Type B pancreatic cell (in vitro differentiated cells): ENCODE measurements around the gene OR4C45. TPM values are rescaled to one million over a fixed set of nuclear protein-coding genes. Genes with fewer than 3 reads are reported as not detected.
"Not testable (repeated sequence)": the region's sequence is repeated elsewhere in the genome, so short reads cannot be mapped to it uniquely, and the experiment has no call there.

Source experiments
- DNase-seq: peaks from one replicate; pipeline ENCODE4 v3.0.0; 2021; ENCODE audit warnings: mixed read lengths; ENCODE audit not compliant: unreplicated experiment; ENCODE audit errors: extremely low spot score
- H3K27ac Mint-ChIP-seq: 2 replicates; pipeline ENCODE4 v1.8.0; 2021; ENCODE audit warnings: mild to moderate bottlenecking, mixed read lengths
- H3K27me3 Mint-ChIP-seq: 2 replicates; pipeline ENCODE4 v1.8.0; 2021; ENCODE audit warnings: mixed read lengths
- H3K36me3 Mint-ChIP-seq: 2 replicates; pipeline ENCODE4 v1.8.0; 2021; ENCODE audit warnings: mixed read lengths
- H3K4me1 Mint-ChIP-seq: one replicate; pipeline ENCODE4 v1.8.0; 2021; ENCODE audit warnings: mixed read lengths; ENCODE audit not compliant: unreplicated experiment
- H3K4me3 Mint-ChIP-seq: 2 replicates; pipeline ENCODE4 v1.8.0; 2021; ENCODE audit warnings: mild to moderate bottlenecking, mixed read lengths
- H3K9me3 Mint-ChIP-seq: 2 replicates; pipeline ENCODE4 v1.8.0; 2021; ENCODE audit warnings: mixed read lengths
- CTCF ChIP-seq: fragments of 200-600 bp; sonication (generic); conservative IDR thresholded peaks from 2 replicates; pipeline ENCODE4 v1.5.0; 2021; ENCODE audit warnings: antibody characterized with exemption, mild to moderate bottlenecking
- long read RNA-seq: library from polyadenylated mRNA; unstranded; transcript quantifications from one replicate; pipeline ENCODE4 v2.0.0, GENCODE V29; 2020
- total RNA-seq: library from RNA; stranded (reverse); gene quantifications from 2 replicates; pipeline ENCODE4 v1.2.1, GENCODE V29; 2021; ENCODE audit warnings: low replicate concordance

Gene OR4C45
- not detected in 2 replicates for total RNA-seq
- long read RNA-seq = 0 reads

GRCh38 chr11:50032574-50032973 lies at the start of gene OR4C45:
Gene OR4C45, plus strand, starts transcription at chr11:50032874.
- H3K27ac Mint-ChIP-seq = no peak within 1 kb of the TSS
- H3K4me3 Mint-ChIP-seq = no peak within 1 kb of the TSS
- TF ChIP-seq CTCF = no peak
- no peaks in the 10 kb centered on the region for H3K27me3 Mint-ChIP-seq
- H3K36me3 Mint-ChIP-seq = no peaks in the 10 kb centered on the region
- DNase-seq = no peak
- no peaks in the 10 kb centered on the region for H3K4me1 Mint-ChIP-seq
- H3K9me3 Mint-ChIP-seq = peaks cover 18% of the 10 kb centered on the region

DNA sequence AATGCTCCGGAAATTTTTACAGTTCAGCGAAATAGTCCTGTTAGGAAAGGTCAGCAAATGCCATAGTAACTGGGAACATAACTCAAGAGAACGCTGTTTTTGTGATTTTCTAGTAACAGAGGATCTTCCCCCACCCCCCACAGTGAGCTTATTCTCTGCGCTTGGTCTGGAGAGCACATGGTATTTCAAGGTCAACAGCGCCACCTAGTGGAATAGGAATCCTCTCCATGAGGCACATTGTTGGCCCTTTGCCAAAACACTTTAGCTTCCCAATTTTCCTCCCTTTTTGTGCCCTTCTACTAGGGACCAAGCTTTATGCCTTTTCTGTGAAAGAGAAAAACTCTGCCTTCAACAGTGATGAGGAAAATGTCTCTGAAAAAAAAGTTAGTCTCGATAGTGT lies 37.1 kb upstream of the OR4C45 start:
- peak; percentile 55 for TF ChIP-seq CTCF
- Mint-ChIP-seq H3K36me3 (no peaks in the 10 kb centered on the region), H3K27ac (no peak overlapping the region), H3K27me3 (no peaks in the 10 kb centered on the region), H3K4me3 (no peak overlapping the region), H3K4me1 (no peaks in the 10 kb centered on the region), H3K9me3 (no peaks in the 10 kb centered on the region)
- DNase-seq = no peak

GRCh38 chr11:50030193-50030592 lies 2.5 kb upstream of the OR4C45 start:
- Mint-ChIP-seq H3K27ac (no peak overlapping the region), H3K4me1 (no peaks in the 10 kb centered on the region), H3K36me3 (no peaks in the 10 kb centered on the region), H3K9me3 (peaks cover 18% of the 10 kb centered on the region), H3K4me3 (no peak overlapping the region), H3K27me3 (no peaks in the 10 kb centered on the region)
- no peak for TF ChIP-seq CTCF
- DNase-seq = no peak

DNA sequence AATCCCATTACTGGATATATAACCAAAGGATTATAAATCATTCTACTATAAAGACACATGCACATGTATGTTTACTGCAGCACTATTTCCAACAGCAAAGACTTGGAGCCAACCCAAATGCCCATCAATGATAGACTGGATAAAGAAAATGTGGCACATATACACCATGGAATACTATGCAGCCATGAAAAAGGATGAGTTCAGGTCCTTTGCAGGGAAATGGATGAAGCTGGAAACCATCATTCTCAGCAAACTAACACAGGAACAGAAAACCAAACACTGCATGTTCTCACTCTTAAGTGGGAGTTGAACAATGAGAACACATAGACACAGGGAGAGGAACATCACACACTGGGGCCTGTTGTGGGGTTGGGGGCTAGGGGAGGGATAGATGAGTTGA lies 3.6 kb downstream of the OR4C45 start:
- H3K9me3 Mint-ChIP-seq = peaks cover 10% of the 10 kb centered on the region
- DNase-seq, H3K4me3 Mint-ChIP-seq, H3K27ac Mint-ChIP-seq, H3K4me1 Mint-ChIP-seq, H3K27me3 Mint-ChIP-seq, H3K36me3 Mint-ChIP-seq: not testable (repeated sequence)

- Mint-ChIP-seq H3K4me1 (no peaks in the 10 kb centered on the region), H3K4me3 (no peak overlapping the region), H3K9me3 (peaks cover 10% of the 10 kb centered on the region), H3K27ac (no peak overlapping the region), H3K27me3 (no peaks in the 10 kb centered on the region), H3K36me3 (no peaks in the 10 kb centered on the region)
- no peak for TF ChIP-seq CTCF
- DNase-seq = no peak
Measured at GRCh38 chr11:50037251-50037650, 4.6 kb downstream of the OR4C45 start.

GRCh38 chr11:50044647-50045046 lies 12.0 kb downstream of the OR4C45 start:
- Mint-ChIP-seq H3K27me3 (no peaks in the 10 kb centered on the region), H3K4me1 (no peaks in the 10 kb centered on the region), H3K9me3 (no peaks in the 10 kb centered on the region), H3K36me3 (no peaks in the 10 kb centered on the region), H3K27ac (no peak overlapping the region), H3K4me3 (no peak overlapping the region)
- no peak for TF ChIP-seq CTCF
- no peak for DNase-seq

DNA sequence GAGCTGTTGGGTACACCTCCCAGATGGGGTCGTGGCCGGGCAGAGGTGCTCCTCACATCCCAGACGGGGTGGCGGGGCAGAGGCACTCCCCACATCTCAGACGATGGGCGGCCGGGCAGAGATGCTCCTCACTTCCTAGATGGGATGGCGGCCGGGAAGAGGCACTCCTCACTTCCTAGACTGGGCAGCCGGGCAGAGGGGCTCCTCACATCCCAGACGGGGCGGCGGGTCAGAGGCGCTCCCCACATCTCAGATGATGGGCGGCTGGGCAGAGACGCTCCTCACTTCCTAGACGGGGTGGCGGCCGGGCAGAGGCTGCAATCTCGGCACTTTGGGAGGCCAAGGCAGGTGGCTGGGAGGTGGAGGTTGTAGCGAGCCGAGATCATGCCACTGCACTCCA lies 30.4 kb downstream of the OR4C45 start:
- not testable (repeated sequence) for H3K4me3 Mint-ChIP-seq, H3K27ac Mint-ChIP-seq, H3K27me3 Mint-ChIP-seq, H3K36me3 Mint-ChIP-seq, DNase-seq, H3K4me1 Mint-ChIP-seq
- peaks cover 11% of the 10 kb centered on the region for H3K9me3 Mint-ChIP-seq
